Measurements from ENCODE around the gene IL1RAPL2.

IL1RAPL2 gene

DNA sequence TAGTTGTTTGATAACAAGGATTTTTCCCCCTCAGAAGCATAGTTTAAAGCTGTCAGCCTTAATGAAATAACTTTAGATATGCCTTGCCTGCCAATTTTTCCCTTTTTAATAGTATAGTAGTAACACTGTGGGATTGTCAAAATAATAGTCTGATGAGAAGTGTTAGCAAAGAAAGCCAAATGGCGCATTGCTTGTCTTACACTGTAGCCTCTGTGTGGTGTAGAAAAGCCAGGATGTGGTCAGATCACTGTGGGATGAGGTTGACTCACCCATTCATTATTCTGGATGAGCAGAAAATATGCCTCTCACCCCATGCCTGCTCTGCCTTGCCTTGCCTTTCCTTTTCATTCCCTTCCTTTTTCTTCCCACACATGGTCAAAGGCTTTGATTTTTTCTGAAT is 998.5 kb downstream of the IL1RAPL2 start (continued):
- no peak for TF ChIP-seq ZNF548 (tag by site-specific recombination; IDR thresholded peaks at IDR 0.05)

DNA sequence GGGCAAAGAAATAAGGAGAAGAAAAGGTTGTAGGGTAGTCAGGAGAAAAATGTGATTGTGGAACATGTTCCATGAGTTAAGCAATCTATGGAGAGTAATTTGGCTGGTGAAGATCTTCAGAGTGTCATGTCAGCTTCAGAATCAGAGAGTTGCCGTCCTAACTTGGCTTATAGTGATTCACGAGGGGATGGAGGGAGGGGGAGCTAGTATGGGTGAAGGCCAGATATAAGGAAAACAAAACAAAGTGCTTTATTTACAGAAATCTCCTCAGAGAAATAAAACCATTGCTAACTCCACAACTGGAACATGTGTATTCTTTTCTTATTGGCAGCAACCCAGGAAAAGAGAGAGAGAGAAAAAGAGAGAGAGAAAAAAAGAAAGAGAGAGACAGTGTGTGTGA is 999.9 kb downstream of the IL1RAPL2 start:
- POLR2A ChIA-PET, result no interaction called here
- Histone ChIP-seq H3K27ac (ENCODE audit: extremely low read depth, low read depth, low read length) (no peak overlapping the region), H3K4me1 (ENCODE audit: control insufficient read depth, insufficient read depth, low read length) (no peaks in the 10 kb centered on the region), H3K36me3 (ENCODE audit: control insufficient read depth in 2 of 2, insufficient read depth in 1 of 2, low read length in 2 of 2) (no peaks in the 10 kb centered on the region), H3K9me3 (ENCODE audit: control insufficient read depth, insufficient read depth, low read depth, low read length) (no peaks in the 10 kb centered on the region), H3K4me3 (ENCODE audit: low read depth, low read length) (no peak overlapping the region)
- TF ChIP-seq ZNF433 (tag by site-specific recombination; IDR thresholded peaks at IDR 0.05; ENCODE audit: low read depth) (no peak), ZNF146 (tag by site-specific recombination; IDR thresholded peaks at IDR 0.05) (no peak), ZNF292 (tag by site-specific recombination; IDR thresholded peaks at IDR 0.05; ENCODE audit: borderline replicate concordance, low read depth) (no peak), ZNF677 (tag by site-specific recombination; IDR thresholded peaks at IDR 0.05) (no peak), ZBTB20 (tag by site-specific recombination; IDR thresholded peaks at IDR 0.05) (no peak), MYNN (tag by site-specific recombination; IDR thresholded peaks at IDR 0.05; ENCODE audit: borderline replicate concordance) (no peak), ZNF501 (tag by site-specific recombination; IDR thresholded peaks at IDR 0.05) (no peak)
- TF ChIP-seq, protein P1, sequence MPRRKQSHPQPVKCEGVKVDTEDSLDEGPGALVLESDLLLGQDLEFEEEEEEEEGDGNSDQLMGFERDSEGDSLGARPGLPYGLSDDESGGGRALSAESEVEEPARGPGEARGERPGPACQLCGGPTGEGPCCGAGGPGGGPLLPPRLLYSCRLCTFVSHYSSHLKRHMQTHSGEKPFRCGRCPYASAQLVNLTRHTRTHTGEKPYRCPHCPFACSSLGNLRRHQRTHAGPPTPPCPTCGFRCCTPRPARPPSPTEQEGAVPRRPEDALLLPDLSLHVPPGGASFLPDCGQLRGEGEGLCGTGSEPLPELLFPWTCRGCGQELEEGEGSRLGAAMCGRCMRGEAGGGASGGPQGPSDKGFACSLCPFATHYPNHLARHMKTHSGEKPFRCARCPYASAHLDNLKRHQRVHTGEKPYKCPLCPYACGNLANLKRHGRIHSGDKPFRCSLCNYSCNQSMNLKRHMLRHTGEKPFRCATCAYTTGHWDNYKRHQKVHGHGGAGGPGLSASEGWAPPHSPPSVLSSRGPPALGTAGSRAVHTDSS (tag by site-specific recombination; IDR thresholded peaks at IDR 0.05), result no peak
- CTCF ChIA-PET, result interaction anchor here (0.7 kb wide), 2 partner anchors 24 to 1240 kb away, joined by 3 read pairs; no protein-coding TSS in a partner anchor

DNA sequence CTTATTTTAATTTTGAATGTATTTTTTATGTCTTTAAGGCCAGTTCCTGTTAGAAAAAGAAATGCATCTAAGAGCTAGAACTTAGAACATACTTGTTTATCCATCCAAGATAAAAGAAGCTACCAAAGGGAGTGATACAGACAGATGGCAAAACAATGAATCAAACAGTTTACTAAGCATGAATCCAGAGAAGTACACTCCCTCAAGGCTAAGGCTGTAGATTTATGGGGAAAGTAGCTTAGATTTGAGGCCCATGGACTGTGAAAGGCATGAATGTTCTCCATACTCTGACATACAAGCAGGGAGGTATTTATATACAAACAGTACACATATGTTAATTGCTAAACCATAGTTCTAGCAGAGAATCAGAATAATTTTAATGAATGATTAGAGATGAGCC is 1001.1 kb downstream of the IL1RAPL2 start:
- CTCF ChIA-PET, result no interaction called here
- H3K9me3 ChIP-seq (ENCODE audit: control insufficient read depth, insufficient read depth, low read depth, low read length), result no peaks in the 10 kb centered on the region
- TF ChIP-seq EGR2 (tag by site-specific recombination; IDR thresholded peaks at IDR 0.05; ENCODE audit: low read depth) (no peak), ZNF521 (tag by site-specific recombination; IDR thresholded peaks at IDR 0.05) (no peak), ZNF626 (tag by site-specific recombination; IDR thresholded peaks at IDR 0.05) (no peak), ZNF830 (tag by site-specific recombination; IDR thresholded peaks at IDR 0.05; ENCODE audit: low read depth) (no peak), ZNF112 (tag by site-specific recombination; IDR thresholded peaks at IDR 0.05) (no peak), ZNF132 (tag by site-specific recombination; IDR thresholded peaks at IDR 0.05; ENCODE audit: borderline replicate concordance) (no peak), ZNF561 (tag by site-specific recombination; IDR thresholded peaks at IDR 0.05; ENCODE audit: borderline replicate concordance) (no peak), ZNF223 (tag by site-specific recombination; IDR thresholded peaks at IDR 0.05) (no peak), ZNF341 (tag by site-specific recombination; IDR thresholded peaks at IDR 0.05; ENCODE audit: low read depth) (no peak)
- TF ChIP-seq, protein P2, sequence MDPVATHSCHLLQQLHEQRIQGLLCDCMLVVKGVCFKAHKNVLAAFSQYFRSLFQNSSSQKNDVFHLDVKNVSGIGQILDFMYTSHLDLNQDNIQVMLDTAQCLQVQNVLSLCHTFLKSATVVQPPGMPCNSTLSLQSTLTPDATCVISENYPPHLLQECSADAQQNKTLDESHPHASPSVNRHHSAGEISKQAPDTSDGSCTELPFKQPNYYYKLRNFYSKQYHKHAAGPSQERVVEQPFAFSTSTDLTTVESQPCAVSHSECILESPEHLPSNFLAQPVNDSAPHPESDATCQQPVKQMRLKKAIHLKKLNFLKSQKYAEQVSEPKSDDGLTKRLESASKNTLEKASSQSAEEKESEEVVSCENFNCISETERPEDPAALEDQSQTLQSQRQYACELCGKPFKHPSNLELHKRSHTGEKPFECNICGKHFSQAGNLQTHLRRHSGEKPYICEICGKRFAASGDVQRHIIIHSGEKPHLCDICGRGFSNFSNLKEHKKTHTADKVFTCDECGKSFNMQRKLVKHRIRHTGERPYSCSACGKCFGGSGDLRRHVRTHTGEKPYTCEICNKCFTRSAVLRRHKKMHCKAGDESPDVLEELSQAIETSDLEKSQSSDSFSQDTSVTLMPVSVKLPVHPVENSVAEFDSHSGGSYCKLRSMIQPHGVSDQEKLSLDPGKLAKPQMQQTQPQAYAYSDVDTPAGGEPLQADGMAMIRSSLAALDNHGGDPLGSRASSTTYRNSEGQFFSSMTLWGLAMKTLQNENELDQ (tag by site-specific recombination; IDR thresholded peaks at IDR 0.05; ENCODE audit: low read depth), result no peak
- TF ChIP-seq, protein P3, sequence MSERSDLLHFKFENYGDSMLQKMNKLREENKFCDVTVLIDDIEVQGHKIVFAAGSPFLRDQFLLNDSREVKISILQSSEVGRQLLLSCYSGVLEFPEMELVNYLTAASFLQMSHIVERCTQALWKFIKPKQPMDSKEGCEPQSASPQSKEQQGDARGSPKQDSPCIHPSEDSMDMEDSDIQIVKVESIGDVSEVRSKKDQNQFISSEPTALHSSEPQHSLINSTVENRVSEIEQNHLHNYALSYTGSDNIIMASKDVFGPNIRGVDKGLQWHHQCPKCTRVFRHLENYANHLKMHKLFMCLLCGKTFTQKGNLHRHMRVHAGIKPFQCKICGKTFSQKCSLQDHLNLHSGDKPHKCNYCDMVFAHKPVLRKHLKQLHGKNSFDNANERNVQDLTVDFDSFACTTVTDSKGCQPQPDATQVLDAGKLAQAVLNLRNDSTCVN (tag by site-specific recombination; optimal IDR thresholded peaks at IDR 0.05), result no peak
- TF ChIP-seq, protein P4, sequence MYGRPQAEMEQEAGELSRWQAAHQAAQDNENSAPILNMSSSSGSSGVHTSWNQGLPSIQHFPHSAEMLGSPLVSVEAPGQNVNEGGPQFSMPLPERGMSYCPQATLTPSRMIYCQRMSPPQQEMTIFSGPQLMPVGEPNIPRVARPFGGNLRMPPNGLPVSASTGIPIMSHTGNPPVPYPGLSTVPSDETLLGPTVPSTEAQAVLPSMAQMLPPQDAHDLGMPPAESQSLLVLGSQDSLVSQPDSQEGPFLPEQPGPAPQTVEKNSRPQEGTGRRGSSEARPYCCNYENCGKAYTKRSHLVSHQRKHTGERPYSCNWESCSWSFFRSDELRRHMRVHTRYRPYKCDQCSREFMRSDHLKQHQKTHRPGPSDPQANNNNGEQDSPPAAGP (tag by site-specific recombination; IDR thresholded peaks at IDR 0.05), result no peak
- TF ChIP-seq, protein P5, sequence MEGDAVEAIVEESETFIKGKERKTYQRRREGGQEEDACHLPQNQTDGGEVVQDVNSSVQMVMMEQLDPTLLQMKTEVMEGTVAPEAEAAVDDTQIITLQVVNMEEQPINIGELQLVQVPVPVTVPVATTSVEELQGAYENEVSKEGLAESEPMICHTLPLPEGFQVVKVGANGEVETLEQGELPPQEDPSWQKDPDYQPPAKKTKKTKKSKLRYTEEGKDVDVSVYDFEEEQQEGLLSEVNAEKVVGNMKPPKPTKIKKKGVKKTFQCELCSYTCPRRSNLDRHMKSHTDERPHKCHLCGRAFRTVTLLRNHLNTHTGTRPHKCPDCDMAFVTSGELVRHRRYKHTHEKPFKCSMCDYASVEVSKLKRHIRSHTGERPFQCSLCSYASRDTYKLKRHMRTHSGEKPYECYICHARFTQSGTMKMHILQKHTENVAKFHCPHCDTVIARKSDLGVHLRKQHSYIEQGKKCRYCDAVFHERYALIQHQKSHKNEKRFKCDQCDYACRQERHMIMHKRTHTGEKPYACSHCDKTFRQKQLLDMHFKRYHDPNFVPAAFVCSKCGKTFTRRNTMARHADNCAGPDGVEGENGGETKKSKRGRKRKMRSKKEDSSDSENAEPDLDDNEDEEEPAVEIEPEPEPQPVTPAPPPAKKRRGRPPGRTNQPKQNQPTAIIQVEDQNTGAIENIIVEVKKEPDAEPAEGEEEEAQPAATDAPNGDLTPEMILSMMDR (tag by site-specific recombination; IDR thresholded peaks at IDR 0.05), result no peak
- TF ChIP-seq, protein P6, sequence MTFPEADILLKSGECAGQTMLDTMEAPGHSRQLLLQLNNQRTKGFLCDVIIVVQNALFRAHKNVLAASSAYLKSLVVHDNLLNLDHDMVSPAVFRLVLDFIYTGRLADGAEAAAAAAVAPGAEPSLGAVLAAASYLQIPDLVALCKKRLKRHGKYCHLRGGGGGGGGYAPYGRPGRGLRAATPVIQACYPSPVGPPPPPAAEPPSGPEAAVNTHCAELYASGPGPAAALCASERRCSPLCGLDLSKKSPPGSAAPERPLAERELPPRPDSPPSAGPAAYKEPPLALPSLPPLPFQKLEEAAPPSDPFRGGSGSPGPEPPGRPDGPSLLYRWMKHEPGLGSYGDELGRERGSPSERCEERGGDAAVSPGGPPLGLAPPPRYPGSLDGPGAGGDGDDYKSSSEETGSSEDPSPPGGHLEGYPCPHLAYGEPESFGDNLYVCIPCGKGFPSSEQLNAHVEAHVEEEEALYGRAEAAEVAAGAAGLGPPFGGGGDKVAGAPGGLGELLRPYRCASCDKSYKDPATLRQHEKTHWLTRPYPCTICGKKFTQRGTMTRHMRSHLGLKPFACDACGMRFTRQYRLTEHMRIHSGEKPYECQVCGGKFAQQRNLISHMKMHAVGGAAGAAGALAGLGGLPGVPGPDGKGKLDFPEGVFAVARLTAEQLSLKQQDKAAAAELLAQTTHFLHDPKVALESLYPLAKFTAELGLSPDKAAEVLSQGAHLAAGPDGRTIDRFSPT (tag by site-specific recombination; IDR thresholded peaks at IDR 0.05), result no peak
- H3K4me1 ChIP-seq (ENCODE audit: control insufficient read depth, insufficient read depth, low read length), result no peaks in the 10 kb centered on the region
- no peak overlapping the region for H3K27ac ChIP-seq (ENCODE audit: extremely low read depth, low read depth, low read length)
- no peak overlapping the region for H3K4me3 ChIP-seq (ENCODE audit: low read depth, low read length)
- POLR2A ChIA-PET, result no interaction called here
- no peaks in the 10 kb centered on the region for H3K36me3 ChIP-seq (ENCODE audit: control insufficient read depth in 2 of 2, insufficient read depth in 1 of 2, low read length in 2 of 2)

All from HEK293 (cell line).